Left lung (tissue), 10 donors: ENCODE measurements around the gene CEACAM7. TPM values are rescaled to one million over a fixed set of nuclear protein-coding genes. Genes with fewer than 3 reads are reported as not detected.

ENCODE experiments used
- ATAC-seq: fragments of 200-7000 bp; cut with Tn5 transposase; one replicate; pipeline ENCODE4 v1.9.1; 2020; ENCODE audit warnings: moderate library complexity
- DNase-seq, 4 donors: peaks; one replicate each; pipeline ENCODE4 v3.0.0-alpha.2; 2013 to 2020
- H3K27ac ChIP-seq, 2 donors: fragments of 200-600 bp; sonication (generic) in 1 of 2; one replicate each; pipeline versions ENCODE4 v1.5.0 to v1.8.0; 2020 to 2021
- H3K27me3 ChIP-seq, 2 donors: fragments of 200-600 bp; sonication (generic) in 1 of 2; one replicate each; pipeline versions ENCODE4 v1.5.0 to v1.8.0; 2020 to 2021
- H3K36me3 ChIP-seq, 2 donors: fragments of 200-600 bp; sonication (generic) in 1 of 2; one replicate each; pipeline versions ENCODE4 v1.5.0 to v1.8.0; 2020 to 2021
- H3K4me1 ChIP-seq, 2 donors: fragments of 200-600 bp; one replicate each; pipeline ENCODE4 v1.8.0; 2021
- H3K4me3 ChIP-seq, 2 donors: fragments of 200-600 bp; sonication (generic) in 1 of 2; one replicate each; pipeline versions ENCODE4 v1.5.0 to v1.8.0; 2020 to 2021; ENCODE audit warnings: mild to moderate bottlenecking in 1 of 2
- H3K9me3 ChIP-seq, 2 donors: fragments of 200-600 bp; sonication (generic) in 1 of 2; one replicate each; pipeline versions ENCODE4 v1.5.0 to v1.8.0; 2020 to 2021
- CTCF ChIP-seq, 2 donors: fragments of 200-600 bp; sonication (generic) in 1 of 2; IDR thresholded peaks; one replicate each; pipeline versions ENCODE4 v1.5.0 to v1.8.0; 2021; ENCODE audit warnings: antibody characterized with exemption in 2 of 2
- intact Hi-C, 2 donors: fragments of 100-400 bp; cut with DNase I; formaldehyde crosslinking; loops; one replicate each; pipeline versions ENCODE4 v1.11.2 to v1.14.2; 2022
- polyA plus RNA-seq, 6 donors: library from polyadenylated mRNA; unstranded; fragments of 120-200 nt; gene quantifications; one replicate each; pipeline ENCODE4 v1.2.1, GENCODE V29; 2013; ENCODE audit not compliant: insufficient read length in 6 of 6
- total RNA-seq, 2 donors: library from RNA; stranded (reverse); fragmentation: NEBNext Ultra II Directional; extraction: Animal tissue kit (Norgen Biotek cat#: 25700); gene quantifications; one replicate each; pipeline ENCODE4 v1.2.1, GENCODE V29; 2021
- donor health status: DM: no; HTN: yes; CAD: no.
- donor health status: DM: no; HTN: no; CAD: no.

The CEACAM7 gene
- total and polyA plus RNA-seq, 8 donors = 0.09 to 0.44 (median 0.15) TPM; not detected in 2

DNA sequence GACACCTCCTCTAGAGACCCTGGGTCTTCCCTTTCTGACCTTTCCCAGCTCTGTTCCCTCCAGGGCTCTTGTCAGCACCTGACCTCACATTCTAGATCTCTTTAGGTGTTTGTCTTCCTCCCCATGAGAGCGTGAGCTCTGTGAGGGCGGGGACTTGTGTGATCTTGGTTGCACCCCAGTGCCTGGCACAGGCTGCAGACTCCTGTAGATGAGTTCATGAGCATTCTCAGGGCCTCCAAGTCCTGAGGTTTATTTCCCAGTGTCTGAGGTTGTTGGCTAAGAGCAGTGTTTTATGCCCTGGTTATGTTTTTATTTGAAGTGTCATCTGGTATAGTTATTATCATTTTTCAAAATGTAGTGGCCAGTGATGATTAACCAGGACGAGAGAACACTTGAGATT, 61.8 kb downstream of the CEACAM7 start:
- Histone ChIP-seq H3K27me3 (peaks cover 0 to 18% of the 10 kb centered on the region in 2 donors), H3K4me1 (peaks cover 0 to 55% of the 10 kb centered on the region in 2 donors), H3K4me3 (peak overlapping the region in 1 of 2 donors; percentile 47), H3K27ac (peak overlapping the region in 1 of 2 donors; percentile 83), H3K9me3 (peaks cover 0 to 16% of the 10 kb centered on the region in 2 donors), H3K36me3 (no peaks in the 10 kb centered on the region)
- peak; percentile 66 for ATAC-seq
- no peak for TF ChIP-seq CTCF (IDR thresholded peaks at IDR 0.05)
- intact Hi-C loops = no loop called here
- DNase-seq = no peak

DNA sequence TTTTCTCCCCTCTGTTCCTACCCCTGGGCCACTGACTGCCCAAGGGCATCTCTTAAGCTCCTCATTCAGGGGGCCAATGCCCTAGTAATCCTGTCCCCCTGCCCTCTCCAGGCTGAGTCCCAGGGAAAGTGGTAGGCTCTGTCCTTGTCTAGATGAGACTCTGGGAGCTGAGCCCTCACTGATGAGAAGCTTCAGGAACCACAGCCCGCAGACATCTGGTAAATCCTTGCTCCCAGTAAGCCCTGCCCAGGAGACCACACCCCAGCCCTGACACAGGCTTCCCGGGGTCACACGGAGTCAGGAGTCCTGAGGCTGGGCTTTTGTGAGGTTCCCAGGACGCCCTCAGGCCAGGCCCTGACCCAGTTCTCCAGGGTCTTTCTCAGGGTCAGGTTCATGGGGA, 63.1 kb downstream of the CEACAM7 start:
- Histone ChIP-seq H3K9me3 (peaks cover 0 to 2% of the 10 kb centered on the region in 2 donors), H3K36me3 (no peaks in the 10 kb centered on the region), H3K27me3 (peaks cover 0 to 26% of the 10 kb centered on the region in 2 donors), H3K27ac (peak overlapping the region in 1 of 2 donors; percentile 76), H3K4me3 (peak overlapping the region in 1 of 2 donors; percentile 38), H3K4me1 (peaks cover 0 to 68% of the 10 kb centered on the region in 2 donors)
- ATAC-seq (no peak), DNase-seq (no peak)
- intact Hi-C loops = no loop called here
- TF ChIP-seq CTCF (IDR thresholded peaks at IDR 0.05) = no peak

- DNase-seq (no peak), ATAC-seq (no peak)
- no peak for TF ChIP-seq CTCF (IDR thresholded peaks at IDR 0.05)
- Histone ChIP-seq H3K4me1 (peaks cover 0 to 72% of the 10 kb centered on the region in 2 donors), H3K36me3 (no peaks in the 10 kb centered on the region), H3K4me3 (peak overlapping the region in 1 of 2 donors; percentile 38), H3K27me3 (peaks cover 0 to 26% of the 10 kb centered on the region in 2 donors), H3K27ac (peak overlapping the region in 1 of 2 donors; percentile 76), H3K9me3 (no peaks in the 10 kb centered on the region)
- intact Hi-C loops = no loop called here
Observed at GRCh38 chr19:41624515-41624914, 63.6 kb downstream of the CEACAM7 start.

DNA sequence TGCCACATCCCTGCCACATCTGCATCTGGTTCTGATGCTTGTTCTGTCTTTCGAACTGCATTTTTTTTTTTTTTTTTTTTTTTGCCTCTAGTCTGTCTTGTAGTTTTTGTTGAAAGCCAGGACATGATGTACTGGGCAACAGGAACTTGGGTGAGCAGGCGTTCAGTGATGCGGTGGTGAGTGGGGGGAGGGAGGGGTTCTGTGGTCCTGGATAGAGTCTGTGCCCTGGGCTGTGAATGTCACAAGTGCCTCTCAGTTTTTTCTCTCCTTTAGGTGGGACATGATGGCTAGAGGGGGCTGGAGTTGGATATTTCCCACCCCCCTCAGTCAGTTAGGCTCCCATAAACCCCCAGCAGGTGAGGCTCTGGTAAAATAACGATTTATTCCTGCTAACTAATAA, 64.7 kb downstream of the CEACAM7 start:
- no peak for TF ChIP-seq CTCF (IDR thresholded peaks at IDR 0.05)
- ATAC-seq = no peak
- no peak for DNase-seq
- peak overlapping the region in 1 of 2 donors; percentile 76 for H3K27ac ChIP-seq
- H3K36me3 ChIP-seq = no peaks in the 10 kb centered on the region
- H3K4me3 ChIP-seq = peak overlapping the region in 1 of 2 donors; percentile 38
- H3K9me3 ChIP-seq = no peaks in the 10 kb centered on the region
- H3K4me1 ChIP-seq = peaks cover 0 to 84% of the 10 kb centered on the region in 2 donors
- intact Hi-C loops = no loop called here
- H3K27me3 ChIP-seq = peaks cover 0 to 25% of the 10 kb centered on the region in 2 donors

Other genes starting within 250 kb of the CEACAM7 start
- 10 to 100 TPM; 58.3 to 58.5 TPM for gene DMAC2, start 248.4 kb downstream of the CEACAM7 start, total RNA-seq
- 10 to 100 TPM; 48.4 to 64.6 (median 58.4) TPM for gene DMAC2, start 248.4 kb downstream of the CEACAM7 start, polyA plus RNA-seq
- not detected for gene ERICH4, start 245.1 kb downstream of the CEACAM7 start, total RNA-seq
- gene ERICH4, start 245.1 kb downstream of the CEACAM7 start, polyA plus RNA-seq = 1 to 10 TPM in 1 of 6 donors, under 1 TPM in 5; 0.55 to 1.1 (median 0.79) TPM
- 1 to 10 TPM; 4.8 to 6.3 TPM for gene CEACAM21, start 112.1 kb downstream of the CEACAM7 start, total RNA-seq
- 1 to 10 TPM; 3.9 to 8.9 (median 7.9) TPM for gene CEACAM21, start 112.1 kb downstream of the CEACAM7 start, polyA plus RNA-seq
- 10 to 100 TPM in 1 of 2 donors, 1 to 10 TPM in 1; 2.7 to 13.7 TPM for gene CEACAM4, start 61.2 kb downstream of the CEACAM7 start, total RNA-seq
- gene CEACAM4, start 61.2 kb downstream of the CEACAM7 start, polyA plus RNA-seq = under 1 TPM in 3 of 6 donors, not detected in 3; 0.13 to 0.28 (median 0.24) TPM
- 10 to 100 TPM; 21.2 to 31.1 TPM for gene CEACAM5, start 20.4 kb upstream of the CEACAM7 start, total RNA-seq
- gene CEACAM5, start 20.4 kb upstream of the CEACAM7 start, polyA plus RNA-seq = under 1 TPM; 0.10 to 0.34 (median 0.14) TPM
- gene CEACAM6, start 67.3 kb upstream of the CEACAM7 start, total RNA-seq = 1,000 to 10,000 TPM in 1 of 2 donors, 100 to 1,000 TPM in 1; 367 to 1,560 TPM
- 1 to 10 TPM; 2.1 to 3.7 (median 3.3) TPM for gene CEACAM6, start 67.3 kb upstream of the CEACAM7 start, polyA plus RNA-seq
- 1 to 10 TPM in 1 of 2 donors, under 1 TPM in 1; 0.87 to 8.6 TPM for gene CEACAM3, start 108.3 kb upstream of the CEACAM7 start, total RNA-seq
- gene CEACAM3, start 108.3 kb upstream of the CEACAM7 start, polyA plus RNA-seq = under 1 TPM in 3 of 6 donors, not detected in 3; 0.12 to 0.38 (median 0.34) TPM
- not detected for gene LYPD4, start 156.4 kb upstream of the CEACAM7 start, total RNA-seq
- gene LYPD4, start 156.4 kb upstream of the CEACAM7 start, polyA plus RNA-seq = not detected
- gene DMRTC2, start 156.8 kb upstream of the CEACAM7 start, total RNA-seq = not detected
- gene DMRTC2, start 156.8 kb upstream of the CEACAM7 start, polyA plus RNA-seq = not detected
- 1,000 to 10,000 TPM; 1,560 to 2,044 TPM for gene RPS19, start 172.0 kb upstream of the CEACAM7 start, total RNA-seq
- gene RPS19, start 172.0 kb upstream of the CEACAM7 start, polyA plus RNA-seq = 1,000 to 10,000 TPM; 1,694 to 2,456 (median 1,910) TPM
- gene CD79A, start 189.0 kb upstream of the CEACAM7 start, total RNA-seq = 1 to 10 TPM in 1 of 2 donors, under 1 TPM in 1; 0.99 to 2.1 TPM
- gene CD79A, start 189.0 kb upstream of the CEACAM7 start, polyA plus RNA-seq = 1 to 10 TPM in 4 of 6 donors, under 1 TPM in 2; 0.51 to 2.3 (median 1.2) TPM
- 100 to 1,000 TPM; 129 to 202 TPM for gene ARHGEF1, start 194.9 kb upstream of the CEACAM7 start, total RNA-seq
- gene ARHGEF1, start 194.9 kb upstream of the CEACAM7 start, polyA plus RNA-seq = 10 to 100 TPM; 60.8 to 85.7 (median 77.7) TPM
- gene ERFL, start 240.2 kb upstream of the CEACAM7 start, total RNA-seq = under 1 TPM; 0.15 to 0.34 TPM
- under 1 TPM in 4 of 6 donors, not detected in 2; 0.08 to 0.38 (median 0.26) TPM for gene ERFL, start 240.2 kb upstream of the CEACAM7 start, polyA plus RNA-seq